GM12875 (cell line): ENCODE data around the gene POC1A.

Source experiments
- H3K4me3 ChIP-seq: one replicate; pipeline ENCODE4 v1.5.1; 2011; ENCODE audit warnings: low read depth, low read length, control low read depth
- TF ChIP-seq, protein P1 (sequence below): IDR thresholded peaks from 2 replicates; pipeline ENCODE4 v1.5.1; 2011; ENCODE audit warnings: low read depth, mild to moderate bottlenecking, control low read depth, inconsistent platforms, low read length, moderate library complexity, borderline replicate concordance; ENCODE audit not compliant: insufficient read depth

Gene POC1A

DNA sequence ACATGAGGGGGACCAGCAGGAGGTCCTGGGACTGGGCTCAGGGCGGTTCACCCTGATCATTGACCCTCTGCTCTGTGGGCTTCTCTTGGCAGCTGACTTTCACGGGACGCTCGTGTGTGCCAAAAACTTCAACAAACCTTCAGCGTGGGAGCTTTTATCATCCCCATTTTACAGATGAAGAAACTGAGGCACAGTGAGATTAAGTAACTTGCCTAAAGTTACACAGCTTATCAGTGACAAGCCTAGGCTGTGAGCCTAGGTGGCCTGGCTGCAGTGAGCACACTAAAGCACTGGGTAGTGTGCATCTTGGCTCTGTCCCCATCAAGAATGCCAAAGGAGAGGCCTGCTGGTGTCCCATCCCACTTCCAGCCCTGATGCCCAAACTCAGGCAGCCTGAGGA lies 74.3 kb downstream of the POC1A start:
- TF ChIP-seq, protein P1, sequence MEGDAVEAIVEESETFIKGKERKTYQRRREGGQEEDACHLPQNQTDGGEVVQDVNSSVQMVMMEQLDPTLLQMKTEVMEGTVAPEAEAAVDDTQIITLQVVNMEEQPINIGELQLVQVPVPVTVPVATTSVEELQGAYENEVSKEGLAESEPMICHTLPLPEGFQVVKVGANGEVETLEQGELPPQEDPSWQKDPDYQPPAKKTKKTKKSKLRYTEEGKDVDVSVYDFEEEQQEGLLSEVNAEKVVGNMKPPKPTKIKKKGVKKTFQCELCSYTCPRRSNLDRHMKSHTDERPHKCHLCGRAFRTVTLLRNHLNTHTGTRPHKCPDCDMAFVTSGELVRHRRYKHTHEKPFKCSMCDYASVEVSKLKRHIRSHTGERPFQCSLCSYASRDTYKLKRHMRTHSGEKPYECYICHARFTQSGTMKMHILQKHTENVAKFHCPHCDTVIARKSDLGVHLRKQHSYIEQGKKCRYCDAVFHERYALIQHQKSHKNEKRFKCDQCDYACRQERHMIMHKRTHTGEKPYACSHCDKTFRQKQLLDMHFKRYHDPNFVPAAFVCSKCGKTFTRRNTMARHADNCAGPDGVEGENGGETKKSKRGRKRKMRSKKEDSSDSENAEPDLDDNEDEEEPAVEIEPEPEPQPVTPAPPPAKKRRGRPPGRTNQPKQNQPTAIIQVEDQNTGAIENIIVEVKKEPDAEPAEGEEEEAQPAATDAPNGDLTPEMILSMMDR: no peak
- H3K4me3 ChIP-seq: no peak overlapping the region

DNA sequence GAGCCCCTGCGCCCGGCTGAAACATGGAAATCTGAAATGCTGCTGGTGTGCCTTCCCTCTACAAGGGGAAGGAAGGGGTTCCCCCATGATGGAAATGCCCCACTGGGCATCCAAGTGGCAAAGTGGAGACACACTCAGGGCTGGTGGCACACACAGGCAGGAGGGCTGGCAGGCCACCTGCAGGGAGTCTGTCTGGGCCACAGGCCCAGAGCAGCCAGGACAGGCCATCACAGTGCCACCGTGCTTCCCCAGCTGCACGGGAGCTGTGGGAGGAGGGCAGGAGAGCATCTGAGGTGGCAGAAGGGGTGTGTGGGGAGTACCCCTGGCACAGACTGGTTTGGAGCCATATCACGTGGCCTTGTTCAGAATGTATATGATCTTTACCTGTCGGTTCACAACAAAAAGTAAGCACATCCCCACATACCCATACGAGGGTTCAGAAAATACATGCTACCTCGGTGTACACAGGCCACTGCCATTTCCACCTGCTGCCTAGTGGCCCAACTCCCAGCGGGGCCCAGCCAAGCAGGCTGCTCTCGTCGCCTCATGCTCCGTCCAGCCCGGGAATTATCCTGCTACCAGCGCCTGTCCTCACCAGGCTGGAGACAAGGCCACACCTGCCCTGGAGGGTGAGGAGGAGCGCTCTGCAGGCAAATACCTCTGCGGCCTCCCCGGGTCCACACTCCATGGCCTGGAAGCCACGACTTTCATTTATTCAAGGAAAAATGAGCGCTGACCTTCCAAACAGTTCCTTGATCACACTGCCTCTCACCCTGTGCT lies 75.3 kb downstream of the POC1A start:
- TF ChIP-seq, protein P1: no peak
- H3K4me3 ChIP-seq: no peak overlapping the region

DNA sequence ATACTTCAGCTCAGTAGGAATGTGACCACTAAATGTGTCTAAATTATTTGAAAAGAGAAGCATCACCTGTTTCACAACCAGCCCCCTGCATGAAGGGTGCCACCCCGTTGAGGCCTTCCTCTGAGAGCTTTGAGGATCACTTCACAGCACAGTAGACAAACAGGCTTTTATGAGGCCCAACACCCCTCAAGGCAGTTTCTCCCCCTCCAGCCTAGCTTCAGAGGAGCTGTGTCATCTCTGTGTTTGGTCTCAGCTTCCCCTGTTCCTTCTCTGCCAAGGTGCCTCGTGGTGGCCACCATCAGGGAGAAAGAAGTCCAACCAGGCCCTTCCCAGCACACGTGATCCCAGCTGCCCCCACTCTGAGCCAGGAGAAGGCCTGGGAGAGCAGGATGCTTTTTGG lies 76.3 kb downstream of the POC1A start:
- no peak overlapping the region for H3K4me3 ChIP-seq
- TF ChIP-seq, protein P1: no peak

DNA sequence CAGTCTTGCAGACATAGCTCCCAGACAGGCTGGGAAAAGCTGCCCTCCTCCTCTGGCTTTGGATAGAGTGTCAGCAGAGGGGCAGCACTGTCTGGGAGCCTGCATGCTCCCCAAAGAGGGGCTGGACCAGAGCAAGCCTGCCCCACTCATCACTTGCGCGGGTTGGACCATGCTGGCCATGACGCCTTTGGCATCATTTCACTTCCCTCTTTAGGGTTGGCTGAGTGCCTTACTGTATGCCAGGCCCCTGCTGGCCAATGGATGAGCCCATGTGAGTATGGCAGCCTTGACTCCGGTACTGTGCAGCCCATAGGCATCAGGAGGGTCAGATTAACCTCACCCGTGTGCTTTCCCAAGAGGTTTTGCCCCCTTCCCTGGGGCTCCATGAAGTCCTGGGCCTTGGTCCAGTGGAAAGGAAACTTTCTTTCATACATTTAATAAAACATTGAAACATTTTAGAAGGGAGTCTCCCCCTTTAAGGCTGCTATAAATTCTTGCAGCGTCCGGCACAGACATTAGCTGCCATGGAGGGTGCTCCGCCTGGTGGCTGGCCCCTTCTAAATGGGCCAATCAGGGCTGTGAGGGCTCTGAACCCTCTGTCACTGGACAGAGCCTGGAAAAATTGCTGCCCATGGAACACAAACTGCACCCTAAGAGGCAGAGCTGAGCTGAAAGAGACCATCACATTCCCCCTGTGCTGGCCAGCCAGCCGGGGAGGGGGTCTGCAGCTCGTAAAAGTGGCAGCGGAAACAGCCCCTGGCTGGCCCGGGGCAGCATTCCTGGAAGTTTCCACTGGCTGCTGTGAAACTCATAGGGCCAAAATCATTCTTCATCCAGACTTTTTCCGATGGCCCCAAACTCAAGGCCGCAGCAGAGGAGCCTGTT lies 77.1 kb downstream of the POC1A start:
- H3K4me3 ChIP-seq: no peak overlapping the region
- TF ChIP-seq, protein P1: no peak

DNA sequence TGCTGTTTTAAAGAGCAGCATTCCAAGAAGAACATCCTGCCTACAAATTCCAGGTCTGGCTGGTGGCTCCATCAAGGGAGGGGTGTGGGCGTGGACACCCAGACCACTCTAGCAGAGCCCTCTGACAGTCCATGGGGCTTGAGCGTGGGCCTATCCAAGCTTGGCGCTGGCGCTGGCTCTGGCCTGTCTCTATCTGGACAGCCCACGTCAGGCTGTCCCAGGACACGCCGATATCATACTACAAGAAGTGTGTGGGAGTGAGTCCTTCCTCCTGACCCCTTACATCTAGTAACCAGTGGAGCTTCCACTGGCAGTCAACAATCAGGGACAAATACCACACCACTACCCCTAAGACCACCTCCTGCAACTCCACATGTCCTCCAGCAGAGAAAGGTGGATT lies 80.7 kb downstream of the POC1A start:
- H3K4me3 ChIP-seq: no peak overlapping the region
- TF ChIP-seq, protein P1: no peak

DNA sequence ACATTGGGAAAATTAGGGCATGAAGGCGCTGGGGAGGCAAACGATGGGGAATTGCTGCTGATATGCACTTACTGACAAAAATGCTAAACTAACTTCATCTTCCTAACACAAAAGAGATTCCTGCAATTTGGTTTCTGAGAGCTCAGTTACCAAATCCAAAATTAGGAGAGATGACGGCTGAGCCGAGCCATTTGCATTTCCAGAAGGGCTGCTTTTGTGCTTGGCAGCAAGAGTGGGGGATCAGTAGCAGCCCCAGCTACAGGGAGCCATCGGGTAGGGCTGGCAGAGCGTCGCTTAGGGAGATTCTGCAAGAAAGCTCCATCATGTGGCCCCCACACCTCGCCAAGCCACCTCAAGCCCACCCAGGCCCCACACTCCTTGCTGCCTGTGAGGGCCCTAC lies 81.8 kb downstream of the POC1A start:
- TF ChIP-seq, protein P1: no peak

DNA sequence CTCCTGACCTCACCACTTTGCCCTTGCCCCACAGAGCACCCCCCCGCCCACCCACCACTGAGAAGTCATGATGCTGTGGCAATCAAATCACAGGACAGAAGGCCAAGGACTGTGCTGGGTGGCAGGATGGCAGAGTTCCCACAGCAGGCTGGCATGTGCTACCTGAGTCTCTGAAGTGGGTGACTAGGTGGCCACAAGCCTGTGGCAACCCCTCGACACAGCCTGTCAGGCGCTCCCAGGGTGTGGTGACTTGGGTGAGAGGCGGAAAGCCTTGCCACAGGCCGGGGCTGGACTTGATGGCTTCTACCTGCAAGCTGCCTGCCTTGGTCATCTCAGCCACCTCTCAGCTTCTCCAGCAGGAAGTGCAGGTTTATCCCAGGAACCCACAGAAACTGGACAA lies 82.2 kb downstream of the POC1A start:
- H3K4me3 ChIP-seq: no peak overlapping the region
- TF ChIP-seq, protein P1: no peak

More for the DNA sequence above, 81.8 kb downstream of the POC1A start:
- H3K4me3 ChIP-seq: no peak overlapping the region
